ENCODE results near the gene ZBTB37. TPM values are rescaled to one million over a fixed set of nuclear protein-coding genes. Genes with fewer than 3 reads are reported as not detected.

ZBTB37 gene
- total and polyA plus RNA-seq, 9 of the 15 experiments (the other 6 are each of a cell fraction or from before 2014, with no cell fraction given): 1.3 to 13.9 (median 5.4) TPM

DNA sequence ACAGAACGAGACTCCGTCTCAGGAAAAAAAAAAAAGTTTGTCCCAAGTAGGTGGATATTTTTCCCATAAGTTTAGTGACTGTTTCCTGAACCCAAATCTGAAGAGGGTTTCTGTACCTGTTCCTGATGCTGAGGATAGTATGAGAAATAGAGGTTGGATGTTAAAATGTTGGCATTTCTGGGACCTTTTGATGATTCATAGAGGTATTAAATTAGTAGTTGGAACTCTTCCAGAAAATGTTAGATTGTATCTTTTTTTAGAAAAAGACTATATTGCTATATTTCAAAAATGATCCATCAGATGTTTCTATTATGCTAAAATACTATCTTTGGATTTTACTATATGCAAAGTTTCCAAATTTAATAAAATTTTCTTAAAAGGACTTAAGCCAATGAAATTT is 40.6 kb upstream of the ZBTB37 start:
- FAIRE-seq (no peak), ATAC-seq (no peak), DNase-seq (ENCODE audit: extremely low read depth in 1 of 4, low spot score in 3 of 4) (no peak)
- no peak overlapping the region for H2AFZ ChIP-seq (ENCODE audit: low read depth, low read length)
- CTCF ChIA-PET (ENCODE audit: low intra/inter-chr PET ratio): no interaction called here
- no peaks in the 10 kb centered on the region for H3K27me3 ChIP-seq (ENCODE audit: control insufficient read depth in 2 of 2, insufficient read depth in 2 of 2, low read length in 2 of 2)
- 74% methylated on average over 2 of the region's 2 CpGs for WGBS (ENCODE audit: insufficient coverage, low coverage, missing lambda C conversion rate)
- H3K79me2 ChIP-seq (ENCODE audit: control insufficient read depth, insufficient read depth, low read length): peaks cover 36% of the 10 kb centered on the region
- TF ChIP-seq NONO (IDR thresholded peaks at IDR 0.05; ENCODE audit: low read depth in 2 of 2, low read length in 1 of 2): no peak
- no peak for TF ChIP-seq MED1 (CRISPR knock-in tag; IDR thresholded peaks at IDR 0.05; ENCODE audit: borderline replicate concordance)
- TF ChIP-seq NFIC (IDR thresholded peaks at IDR 0.05): peak; percentile 59
- H3K9ac ChIP-seq (ENCODE audit: insufficient read depth in 1 of 2, low read depth in 2 of 2, low read length in 2 of 2): no peak overlapping the region
- no peak overlapping the region for H3K27ac ChIP-seq (ENCODE audit: extremely low read depth, low read depth, low read length)
- H3K9me3 ChIP-seq (replicated peaks; ENCODE audit: control insufficient read depth, insufficient read depth, low read depth, low read length): no peaks in the 10 kb centered on the region
- intact Hi-C loops (cut with micrococcal nuclease) (loop anchor here (10.0 kb wide), 1 partner anchor 253 kb away; no protein-coding TSS in a partner anchor), in situ Hi-C loops (cut with MboI) (loop anchor here (10.0 kb wide), 1 partner anchor 393 kb away; no protein-coding TSS in a partner anchor)
- H3K4me2 ChIP-seq (ENCODE audit: insufficient read depth, low read length): no peak overlapping the region
- POLR2A ChIA-PET: interaction anchor here (0.6 to 2.1 kb wide), 8 partner anchors 9 to 421 kb away, joined by 3 to 10 read pairs (median 4); partner anchors contain the start of genes GAS5, PRDX6 and ZBTB37
- no peaks in the 10 kb centered on the region for H4K20me1 ChIP-seq (replicated peaks; ENCODE audit: control insufficient read depth, insufficient read depth, low read length)
- peaks cover 2 to 11% of the 10 kb centered on the region in 2 experiments; a peak in 4 of 5 replicates for H3K4me1 ChIP-seq (replicated peaks in 1 of 2; ENCODE audit: control insufficient read depth in 2 of 2, insufficient read depth in 2 of 2, low read length in 2 of 2)
- H3K36me3 ChIP-seq (ENCODE audit: control insufficient read depth, insufficient read depth, low read length): peaks cover 50% of the 10 kb centered on the region
- BruUV-seq (replicated peaks): no TSS peak
- no peak overlapping the region for H3K4me3 ChIP-seq
- no peaks in the 10 kb centered on the region for H3K9me1 ChIP-seq (ENCODE audit: control insufficient read depth, insufficient read depth, low read length)

DNA sequence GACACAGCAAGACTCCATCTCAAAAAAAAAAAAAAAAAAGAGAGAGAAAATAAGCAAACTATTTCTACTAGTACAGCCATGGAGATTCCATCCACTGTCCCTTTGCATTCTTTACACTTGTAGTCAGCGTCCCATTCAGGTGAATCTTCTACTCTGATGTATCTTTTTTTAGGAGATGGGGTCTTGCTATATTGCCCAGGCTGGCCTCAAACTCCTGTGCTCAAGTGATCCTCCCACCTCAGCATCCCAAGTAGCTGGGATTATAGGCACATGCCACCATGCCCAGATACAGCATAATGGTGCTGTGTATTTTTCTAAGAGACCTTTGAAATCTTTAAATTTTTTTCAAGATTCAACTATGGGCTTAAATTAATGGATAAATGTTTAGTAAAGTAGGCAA is 35.4 kb upstream of the ZBTB37 start:
- DNase-seq (ENCODE audit: extremely low read depth in 1 of 4, low spot score in 3 of 4) (no peak), FAIRE-seq (no peak), ATAC-seq (no peak)
- Histone ChIP-seq H3K4me3 (no peak overlapping the region), H3K9me1 (ENCODE audit: control insufficient read depth, insufficient read depth, low read length) (no peaks in the 10 kb centered on the region), H3K27ac (ENCODE audit: extremely low read depth, low read depth, low read length) (no peak overlapping the region), H2AFZ (ENCODE audit: low read depth, low read length) (no peak overlapping the region), H4K20me1 (replicated peaks; ENCODE audit: control insufficient read depth, insufficient read depth, low read length) (no peaks in the 10 kb centered on the region), H3K79me2 (ENCODE audit: control insufficient read depth, insufficient read depth, low read length) (no peaks in the 10 kb centered on the region), H3K36me3 (ENCODE audit: control insufficient read depth, insufficient read depth, low read length) (peaks cover 67% of the 10 kb centered on the region), H3K4me2 (ENCODE audit: insufficient read depth, low read length) (no peak overlapping the region), H3K4me1 (replicated peaks in 1 of 2; ENCODE audit: control insufficient read depth in 2 of 2, insufficient read depth in 2 of 2, low read length in 2 of 2) (no peaks in the 10 kb centered on the region), H3K9me3 (replicated peaks; ENCODE audit: control insufficient read depth, insufficient read depth, low read depth, low read length) (no peaks in the 10 kb centered on the region), H3K9ac (ENCODE audit: insufficient read depth in 1 of 2, low read depth in 2 of 2, low read length in 2 of 2) (no peak overlapping the region), H3K27me3 (ENCODE audit: control insufficient read depth in 2 of 2, insufficient read depth in 2 of 2, low read length in 2 of 2) (no peaks in the 10 kb centered on the region)
- TF ChIP-seq KLF10 (CRISPR knock-in tag; IDR thresholded peaks at IDR 0.05) (no peak), ILK (tag; IDR thresholded peaks at IDR 0.05; ENCODE audit: borderline replicate concordance, low read depth) (no peak), RBM25 (IDR thresholded peaks at IDR 0.05; ENCODE audit: low read depth, low read length, severe bottlenecking) (peak; percentile 33), ZNF121 (CRISPR knock-in tag; conservative IDR thresholded peaks at IDR 0.05) (peak; percentile 91)
- no TSS peak for BruUV-seq (replicated peaks)
- WGBS (ENCODE audit: insufficient coverage, low coverage, missing lambda C conversion rate): 94% methylated on average over 1 of the region's 1 CpG
- intact Hi-C loops (cut with micrococcal nuclease) (no loop called here), in situ Hi-C loops (cut with MboI) (no loop called here)
- ChIA-PET POLR2A (interaction anchor here (2.4 kb wide), 1 partner anchor 8 kb away, joined by 15 read pairs; the partner anchor contains the start of genes CENPL and DARS2), CTCF (ENCODE audit: low intra/inter-chr PET ratio) (no interaction called here)

Data from K562 (cell line).